ENCODE measurements around the gene HELZ.
"Not testable (repeated sequence)": the region's sequence is repeated elsewhere in the genome, so short reads cannot be mapped to it uniquely, and the experiment has no call there.

The HELZ gene

GRCh38 chr17:67051155-67051538 is 193.8 kb downstream of the HELZ start:
- DNase-seq (ENCODE audit: insufficient read length), result no peak
- no peak for TF ChIP-seq POLR2A (IDR thresholded peaks at IDR 0.05; ENCODE audit: low read depth, low read length)
- no peak for TF ChIP-seq TAF1 (IDR thresholded peaks at IDR 0.05; ENCODE audit: borderline replicate concordance, low read depth, low read length)
- no peak for TF ChIP-seq POLR2AphosphoS5 (IDR thresholded peaks at IDR 0.05; ENCODE audit: low read depth, low read length)
- FAIRE-seq, result no peak

DNA sequence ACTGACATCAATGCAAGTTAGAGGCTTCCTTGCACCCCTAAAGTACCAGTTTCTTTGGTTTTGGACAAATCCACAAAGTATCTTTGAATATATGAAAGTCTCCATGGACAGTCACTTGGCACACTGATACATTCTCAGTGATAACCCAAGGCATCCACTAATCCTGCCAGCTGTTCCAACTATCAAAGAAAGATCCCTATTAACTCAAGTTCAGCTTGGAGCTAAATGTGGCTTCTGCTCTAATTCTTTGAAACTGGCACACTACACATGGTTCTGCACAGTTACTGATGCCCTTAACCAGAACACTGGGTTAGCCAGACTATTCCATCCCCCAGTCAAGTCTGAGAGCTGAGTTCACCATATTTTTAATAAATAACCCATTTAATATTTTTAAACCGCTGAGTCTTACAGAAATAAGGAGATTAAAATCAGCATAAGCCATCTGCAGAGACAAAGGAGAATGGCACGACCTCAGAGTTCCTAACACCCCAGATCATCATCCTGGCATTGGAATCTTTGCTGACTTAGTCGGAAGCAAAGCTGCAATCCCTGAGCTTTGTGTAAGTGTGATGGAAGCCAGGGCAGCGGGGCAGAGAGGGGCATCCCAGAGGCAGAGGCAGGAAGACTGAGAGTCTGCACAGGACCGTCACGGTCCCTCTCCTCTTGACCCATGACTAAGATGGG is 194.4 kb downstream of the HELZ start:
- TF ChIP-seq TAF1 (IDR thresholded peaks at IDR 0.05; ENCODE audit: borderline replicate concordance, low read depth, low read length), result no peak
- TF ChIP-seq POLR2A (IDR thresholded peaks at IDR 0.05; ENCODE audit: low read depth, low read length), result no peak
- no peak for TF ChIP-seq POLR2AphosphoS5 (IDR thresholded peaks at IDR 0.05; ENCODE audit: low read depth, low read length)
- DNase-seq (ENCODE audit: insufficient read length), result no peak
- FAIRE-seq, result no peak

DNA sequence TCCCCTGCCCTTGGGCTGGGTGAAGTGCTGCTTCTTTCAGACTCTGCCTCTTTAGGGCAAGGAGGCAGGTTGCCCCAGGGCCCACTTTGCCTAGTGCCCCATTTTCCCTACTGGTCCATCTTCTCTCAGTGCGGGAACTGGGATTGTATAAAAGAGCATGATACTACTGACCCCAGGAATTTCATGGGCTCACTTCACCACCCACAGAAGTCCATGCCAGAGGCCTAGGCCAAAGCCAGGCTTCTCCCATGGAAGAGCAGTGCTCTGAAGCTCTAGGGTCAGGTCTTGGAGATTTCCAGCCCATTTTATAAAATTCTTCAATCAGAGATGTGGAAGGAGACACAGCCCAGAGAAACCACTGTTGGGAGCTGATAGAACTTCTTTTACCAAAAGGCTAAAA is 194.9 kb downstream of the HELZ start:
- no peak for TF ChIP-seq TAF1 (IDR thresholded peaks at IDR 0.05; ENCODE audit: borderline replicate concordance, low read depth, low read length)
- DNase-seq (ENCODE audit: insufficient read length) (no peak), FAIRE-seq (no peak)

DNA sequence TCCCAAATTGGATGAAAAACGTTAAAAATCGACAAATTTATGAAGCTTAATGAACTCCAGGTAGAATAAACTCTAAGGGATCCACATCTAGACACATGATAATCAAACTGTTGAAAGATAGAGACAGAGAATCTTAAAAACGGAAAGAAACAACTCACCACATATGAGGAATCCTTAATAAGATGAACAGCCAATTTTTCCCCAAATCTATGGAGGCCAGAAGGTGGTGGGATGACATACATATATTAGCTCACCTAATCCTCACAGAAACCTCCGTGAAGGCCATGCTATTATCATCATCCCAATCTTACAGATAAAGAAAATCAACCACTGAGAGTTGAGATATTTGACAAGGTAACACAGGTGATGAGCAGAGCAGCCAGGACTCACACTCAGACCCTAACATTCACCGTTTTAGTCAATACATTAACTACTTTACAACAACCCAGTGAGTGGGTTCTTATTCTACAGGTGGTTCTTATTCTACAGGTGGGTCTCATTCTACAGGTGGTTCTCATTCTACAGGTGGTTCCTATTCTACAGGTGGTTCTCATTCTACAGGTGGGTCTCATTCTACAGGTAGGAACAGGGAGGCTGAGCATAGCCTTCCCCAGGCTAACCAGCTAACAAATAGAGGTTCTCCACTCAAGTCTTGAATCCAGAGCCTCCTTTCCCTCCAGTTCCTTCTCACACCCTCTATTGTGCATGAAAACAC is 195.8 kb downstream of the HELZ start:
- TF ChIP-seq POLR2A (IDR thresholded peaks at IDR 0.05; ENCODE audit: low read depth, low read length), result no peak
- TF ChIP-seq POLR2AphosphoS5 (IDR thresholded peaks at IDR 0.05; ENCODE audit: low read depth, low read length), result no peak
- no peak for TF ChIP-seq TAF1 (IDR thresholded peaks at IDR 0.05; ENCODE audit: borderline replicate concordance, low read depth, low read length)
- FAIRE-seq (no peak), DNase-seq (ENCODE audit: insufficient read length) (no peak)

GRCh38 chr17:67047382-67047781 is 197.6 kb downstream of the HELZ start:
- FAIRE-seq, result no peak
- no peak for TF ChIP-seq POLR2AphosphoS5 (IDR thresholded peaks at IDR 0.05; ENCODE audit: low read depth, low read length)
- no peak for TF ChIP-seq POLR2A (IDR thresholded peaks at IDR 0.05; ENCODE audit: low read depth, low read length)
- no peak for TF ChIP-seq TAF1 (IDR thresholded peaks at IDR 0.05; ENCODE audit: borderline replicate concordance, low read depth, low read length)
- DNase-seq (ENCODE audit: insufficient read length), result no peak

GRCh38 chr17:67046398-67046797 is 198.6 kb downstream of the HELZ start:
- no peak for FAIRE-seq
- DNase-seq (ENCODE audit: insufficient read length), result no peak
- TF ChIP-seq POLR2A (IDR thresholded peaks at IDR 0.05; ENCODE audit: low read depth, low read length) (no peak), POLR2AphosphoS5 (IDR thresholded peaks at IDR 0.05; ENCODE audit: low read depth, low read length) (no peak), TAF1 (IDR thresholded peaks at IDR 0.05; ENCODE audit: borderline replicate concordance, low read depth, low read length) (no peak)

GRCh38 chr17:67044940-67045339 is 200.1 kb downstream of the HELZ start:
- DNase-seq (ENCODE audit: insufficient read length) (no peak), FAIRE-seq (no peak)
- TF ChIP-seq POLR2A (IDR thresholded peaks at IDR 0.05; ENCODE audit: low read depth, low read length), result no peak
- TF ChIP-seq TAF1 (IDR thresholded peaks at IDR 0.05; ENCODE audit: borderline replicate concordance, low read depth, low read length), result no peak
- TF ChIP-seq POLR2AphosphoS5 (IDR thresholded peaks at IDR 0.05; ENCODE audit: low read depth, low read length), result no peak

DNA sequence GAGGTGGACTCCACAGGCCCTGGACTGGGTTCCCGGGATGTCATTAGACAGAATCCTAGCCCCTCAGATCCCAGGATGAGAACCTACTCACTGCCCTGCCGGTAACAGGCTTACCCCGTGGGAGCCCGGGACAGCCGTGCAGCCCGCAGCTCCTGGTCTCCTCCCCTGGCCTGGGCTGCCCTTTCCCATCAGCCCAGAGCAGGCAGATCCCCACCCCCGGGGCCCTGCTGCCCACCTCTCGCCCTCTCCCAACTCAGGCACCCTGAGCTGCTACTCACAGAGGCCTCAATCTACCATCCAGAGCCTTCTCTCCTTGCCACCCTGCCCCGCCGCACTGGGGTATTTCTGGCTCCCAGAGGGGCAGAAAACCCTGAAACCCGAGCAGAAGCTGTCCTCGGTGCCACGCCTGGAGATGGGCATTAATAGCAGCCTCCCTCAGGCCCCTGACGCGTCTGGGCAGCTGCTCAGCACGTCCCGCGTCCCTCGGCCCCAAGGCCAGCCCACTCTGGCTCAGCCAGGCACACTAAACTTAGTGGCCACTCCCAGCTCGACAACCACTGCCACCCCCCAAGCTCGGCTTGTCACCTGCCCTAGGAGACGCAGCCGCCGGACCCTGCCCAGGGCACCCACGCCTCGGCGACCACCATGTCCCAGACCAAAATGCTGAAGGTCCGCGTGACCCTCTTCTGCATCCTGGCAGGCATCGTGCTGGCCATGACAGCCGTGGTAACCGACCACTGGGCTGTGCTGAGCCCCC is 200.8 kb downstream of the HELZ start, which contains the start of gene CACNG1:
TSS of gene CACNG1 (plus strand) at position 539 of the 757 bp plus-strand sequence. CDS start at position 646, 107 bp downstream.
- no peak for DNase-seq (ENCODE audit: insufficient read length)
- FAIRE-seq, result no peak
- TF ChIP-seq TAF1 (IDR thresholded peaks at IDR 0.05; ENCODE audit: borderline replicate concordance, low read depth, low read length), result no peak
- no peak for TF ChIP-seq POLR2AphosphoS5 (IDR thresholded peaks at IDR 0.05; ENCODE audit: low read depth, low read length)
- TF ChIP-seq POLR2A (IDR thresholded peaks at IDR 0.05; ENCODE audit: low read depth, low read length), result no peak

DNA sequence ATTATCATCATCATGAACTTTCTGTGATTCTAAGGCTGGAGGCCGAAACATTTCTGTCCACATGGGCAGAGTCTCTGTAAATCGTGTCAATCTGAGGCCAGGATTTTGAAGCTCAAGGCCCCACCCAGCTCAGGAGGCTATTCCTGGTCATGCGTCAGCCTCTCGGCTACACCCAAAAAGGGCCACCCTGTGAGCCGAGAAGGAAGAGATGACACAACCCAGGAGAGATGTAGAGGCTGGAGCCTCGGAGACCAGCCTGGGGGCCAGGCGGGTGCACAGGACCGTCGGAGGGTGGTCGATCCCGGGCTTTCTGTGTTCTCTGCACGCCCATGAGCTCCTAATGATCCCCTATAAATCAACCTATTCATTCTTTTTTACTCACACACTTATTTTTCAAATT is 201.7 kb downstream of the HELZ start:
- DNase-seq (ENCODE audit: insufficient read length) (no peak), FAIRE-seq (no peak)
- TF ChIP-seq POLR2AphosphoS5 (IDR thresholded peaks at IDR 0.05; ENCODE audit: low read depth, low read length) (no peak), TAF1 (IDR thresholded peaks at IDR 0.05; ENCODE audit: borderline replicate concordance, low read depth, low read length) (no peak)

DNA sequence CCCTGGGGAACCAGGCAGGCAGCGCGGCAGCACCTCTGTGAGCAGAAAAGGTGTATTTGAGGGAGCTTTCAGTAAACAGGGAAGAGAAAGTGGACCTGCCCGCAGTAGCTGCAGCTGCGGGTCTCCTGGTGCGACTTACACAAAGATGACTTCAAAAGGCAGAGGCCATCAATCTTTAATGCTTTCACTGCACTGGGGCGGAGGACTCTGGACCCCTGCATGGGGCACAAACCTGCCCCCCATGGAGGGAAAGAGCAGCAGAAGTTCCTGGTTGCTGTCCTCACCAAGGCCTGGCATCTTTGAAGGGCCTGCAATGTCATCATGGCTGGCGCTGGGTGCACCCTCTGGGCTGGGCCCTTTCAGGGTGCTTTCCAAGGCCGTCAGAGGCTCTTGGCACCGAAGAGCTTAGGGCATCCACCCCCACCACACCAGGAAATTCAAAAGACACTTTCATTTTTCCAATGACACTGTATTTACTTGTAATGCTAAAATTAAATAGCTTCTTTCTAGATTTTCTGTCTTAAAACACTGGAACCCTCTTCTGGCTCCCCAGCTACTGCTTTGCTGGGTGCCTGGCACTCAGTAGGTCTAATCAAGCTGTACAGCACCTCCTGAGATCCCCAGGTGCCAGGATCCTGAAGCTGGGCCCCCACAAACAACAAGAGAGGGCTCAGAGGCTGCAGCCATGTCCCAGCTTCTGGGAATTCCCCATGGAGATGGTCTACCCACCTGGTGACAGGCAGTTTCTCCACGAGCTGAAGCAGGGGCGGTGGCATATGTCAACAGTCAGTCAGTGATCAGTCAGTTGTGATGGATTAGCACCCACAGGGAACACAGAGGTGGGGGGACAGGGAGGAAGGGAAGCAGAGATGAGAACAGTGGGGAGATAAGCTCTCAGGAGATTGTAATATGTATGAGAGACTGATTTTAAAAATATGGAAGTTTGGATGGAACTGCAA is 202.8 kb downstream of the HELZ start:
- peak; percentile 42 for FAIRE-seq
- TF ChIP-seq POLR2AphosphoS5 (IDR thresholded peaks at IDR 0.05; ENCODE audit: low read depth, low read length) (no peak), POLR2A (IDR thresholded peaks at IDR 0.05; ENCODE audit: low read depth, low read length) (no peak), TAF1 (IDR thresholded peaks at IDR 0.05; ENCODE audit: borderline replicate concordance, low read depth, low read length) (no peak)

DNA sequence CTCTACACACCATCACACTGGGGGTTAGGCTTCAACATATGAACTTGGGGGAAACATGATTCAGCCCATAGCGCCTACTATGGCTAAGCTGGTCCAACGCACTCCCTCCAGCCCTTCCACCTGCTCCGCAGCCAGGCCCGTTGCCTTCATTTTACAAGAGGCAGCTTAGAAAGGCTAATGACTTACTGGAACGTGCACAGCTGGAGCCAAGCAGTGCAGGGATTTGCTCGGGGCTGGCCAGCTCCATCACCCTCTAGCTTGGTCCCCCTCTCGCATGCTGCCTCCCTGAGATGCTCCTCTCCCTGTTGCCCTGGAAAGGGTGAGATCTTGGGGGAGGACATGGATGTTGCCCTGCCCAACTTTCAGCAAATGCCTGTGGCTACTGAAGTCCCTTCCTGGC is 203.5 kb downstream of the HELZ start:
- no peak for FAIRE-seq
- TF ChIP-seq POLR2AphosphoS5 (IDR thresholded peaks at IDR 0.05; ENCODE audit: low read depth, low read length) (no peak), TAF1 (IDR thresholded peaks at IDR 0.05; ENCODE audit: borderline replicate concordance, low read depth, low read length) (no peak)
- no peak for DNase-seq (ENCODE audit: insufficient read length)

More for the DNA sequence above, 202.8 kb downstream of the HELZ start:
- DNase-seq (ENCODE audit: insufficient read length), result no peak

- not testable (repeated sequence) for FAIRE-seq; DNase-seq (ENCODE audit: insufficient read length)
These were observed 203.9 kb downstream of the HELZ start for GRCh38 chr17:67041119-67041518.

All from GM12892 (cell line).